ENCODE results near the gene PPP3CA. TPM values are rescaled to one million over a fixed set of nuclear protein-coding genes. Genes with fewer than 3 reads are reported as not detected.

The PPP3CA gene
- total and polyA plus RNA-seq, 2 of the 13 experiments (the other 11 are each of a cell fraction or from before 2014, with no cell fraction given): 4.8 to 13.2 TPM

DNA sequence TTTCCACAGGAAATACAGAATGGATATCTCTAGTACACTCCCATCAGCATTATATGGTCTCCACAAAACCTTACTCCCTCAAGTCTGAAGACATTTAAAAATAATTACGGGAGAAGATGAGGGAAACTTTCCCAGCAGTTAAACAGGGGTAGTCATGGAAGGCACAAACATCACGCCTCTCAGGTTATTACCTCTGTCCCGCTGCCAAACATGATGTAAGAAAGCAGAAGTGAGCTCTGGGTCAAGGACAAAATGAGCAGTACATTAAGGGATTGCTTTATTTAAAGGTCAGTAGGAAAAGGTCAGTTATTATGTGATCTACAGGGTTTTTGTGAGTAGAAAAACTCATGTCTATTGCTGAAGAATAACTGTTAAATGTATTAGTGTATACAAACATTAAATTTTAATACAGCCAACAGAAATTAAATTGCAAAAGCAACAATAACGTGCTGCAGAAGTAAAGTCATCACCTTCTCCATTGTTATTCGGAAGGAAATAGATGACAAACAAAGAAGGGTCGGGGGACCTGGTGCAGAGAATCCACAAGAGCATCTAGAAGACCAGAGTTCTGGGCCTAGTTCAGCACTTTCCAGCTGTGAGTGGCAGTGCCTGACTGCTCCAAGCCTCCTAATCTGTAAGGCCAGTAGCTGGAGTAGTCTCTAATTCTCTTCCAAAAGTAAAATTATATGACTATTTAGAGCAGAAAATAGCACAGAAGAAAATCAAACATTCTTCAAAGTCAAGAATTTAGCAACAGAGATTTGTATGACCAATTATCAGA lies 171.2 kb downstream of the PPP3CA start (continued):
- TF ChIP-seq, protein P1, sequence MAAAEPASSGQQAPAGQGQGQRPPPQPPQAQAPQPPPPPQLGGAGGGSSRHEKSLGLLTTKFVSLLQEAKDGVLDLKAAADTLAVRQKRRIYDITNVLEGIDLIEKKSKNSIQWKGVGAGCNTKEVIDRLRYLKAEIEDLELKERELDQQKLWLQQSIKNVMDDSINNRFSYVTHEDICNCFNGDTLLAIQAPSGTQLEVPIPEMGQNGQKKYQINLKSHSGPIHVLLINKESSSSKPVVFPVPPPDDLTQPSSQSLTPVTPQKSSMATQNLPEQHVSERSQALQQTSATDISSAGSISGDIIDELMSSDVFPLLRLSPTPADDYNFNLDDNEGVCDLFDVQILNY (CRISPR knock-in tag; conservative IDR thresholded peaks at IDR 0.05): no peak
- TF ChIP-seq ZNF773 (CRISPR knock-in tag; IDR thresholded peaks at IDR 0.05; ENCODE audit: borderline replicate concordance) (no peak), POLR2G (IDR thresholded peaks at IDR 0.05; ENCODE audit: low read depth, low read length) (no peak), ZNF260 (CRISPR knock-in tag; IDR thresholded peaks at IDR 0.05; ENCODE audit: borderline replicate concordance, low read depth) (no peak), DR1 (CRISPR knock-in tag; IDR thresholded peaks at IDR 0.05) (no peak), RARA (CRISPR knock-in tag; IDR thresholded peaks at IDR 0.05) (peak; percentile 96), ELF1 (CRISPR knock-in tag; IDR thresholded peaks at IDR 0.05) (no peak), SMARCE1 (IDR thresholded peaks at IDR 0.05; ENCODE audit: borderline replicate concordance) (no peak), ZNF383 (CRISPR knock-in tag; IDR thresholded peaks at IDR 0.05; ENCODE audit: borderline replicate concordance) (no peak), ZFP82 (CRISPR knock-in tag; IDR thresholded peaks at IDR 0.05; ENCODE audit: borderline replicate concordance) (no peak), TBL1XR1 (IDR thresholded peaks at IDR 0.05; ENCODE audit: borderline replicate concordance, low read length, partially characterized antibody) (peak; percentile 42), TOPORS (CRISPR knock-in tag; IDR thresholded peaks at IDR 0.05) (no peak), ERF (CRISPR knock-in tag; IDR thresholded peaks at IDR 0.05) (no peak), ZBTB38 (CRISPR knock-in tag; IDR thresholded peaks at IDR 0.05) (no peak), ZNF878 (CRISPR knock-in tag; IDR thresholded peaks at IDR 0.05) (no peak), RBFOX2 (IDR thresholded peaks at IDR 0.05; ENCODE audit: low read depth, low read length) (no peak), ZNF788 (CRISPR knock-in tag; IDR thresholded peaks at IDR 0.05; ENCODE audit: borderline replicate concordance) (no peak)
- TF ChIP-seq, protein P2, sequence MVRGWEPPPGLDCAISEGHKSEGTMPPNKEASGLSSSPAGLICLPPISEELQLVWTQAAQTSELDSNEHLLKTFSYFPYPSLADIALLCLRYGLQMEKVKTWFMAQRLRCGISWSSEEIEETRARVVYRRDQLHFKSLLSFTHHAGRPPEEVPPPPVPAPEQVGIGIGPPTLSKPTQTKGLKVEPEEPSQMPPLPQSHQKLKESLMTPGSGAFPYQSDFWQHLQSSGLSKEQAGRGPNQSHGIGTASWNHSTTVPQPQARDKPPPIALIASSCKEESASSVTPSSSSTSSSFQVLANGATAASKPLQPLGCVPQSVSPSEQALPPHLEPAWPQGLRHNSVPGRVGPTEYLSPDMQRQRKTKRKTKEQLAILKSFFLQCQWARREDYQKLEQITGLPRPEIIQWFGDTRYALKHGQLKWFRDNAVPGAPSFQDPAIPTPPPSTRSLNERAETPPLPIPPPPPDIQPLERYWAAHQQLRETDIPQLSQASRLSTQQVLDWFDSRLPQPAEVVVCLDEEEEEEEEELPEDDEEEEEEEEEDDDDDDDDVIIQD (CRISPR knock-in tag; IDR thresholded peaks at IDR 0.05; ENCODE audit: low read depth): peak; percentile 77; the same call in 1 of the 2 replicates
- TF ChIP-seq, protein P3, sequence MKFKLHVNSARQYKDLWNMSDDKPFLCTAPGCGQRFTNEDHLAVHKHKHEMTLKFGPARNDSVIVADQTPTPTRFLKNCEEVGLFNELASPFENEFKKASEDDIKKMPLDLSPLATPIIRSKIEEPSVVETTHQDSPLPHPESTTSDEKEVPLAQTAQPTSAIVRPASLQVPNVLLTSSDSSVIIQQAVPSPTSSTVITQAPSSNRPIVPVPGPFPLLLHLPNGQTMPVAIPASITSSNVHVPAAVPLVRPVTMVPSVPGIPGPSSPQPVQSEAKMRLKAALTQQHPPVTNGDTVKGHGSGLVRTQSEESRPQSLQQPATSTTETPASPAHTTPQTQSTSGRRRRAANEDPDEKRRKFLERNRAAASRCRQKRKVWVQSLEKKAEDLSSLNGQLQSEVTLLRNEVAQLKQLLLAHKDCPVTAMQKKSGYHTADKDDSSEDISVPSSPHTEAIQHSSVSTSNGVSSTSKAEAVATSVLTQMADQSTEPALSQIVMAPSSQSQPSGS (CRISPR knock-in tag; IDR thresholded peaks at IDR 0.05): no peak
- TF ChIP-seq, protein P4, sequence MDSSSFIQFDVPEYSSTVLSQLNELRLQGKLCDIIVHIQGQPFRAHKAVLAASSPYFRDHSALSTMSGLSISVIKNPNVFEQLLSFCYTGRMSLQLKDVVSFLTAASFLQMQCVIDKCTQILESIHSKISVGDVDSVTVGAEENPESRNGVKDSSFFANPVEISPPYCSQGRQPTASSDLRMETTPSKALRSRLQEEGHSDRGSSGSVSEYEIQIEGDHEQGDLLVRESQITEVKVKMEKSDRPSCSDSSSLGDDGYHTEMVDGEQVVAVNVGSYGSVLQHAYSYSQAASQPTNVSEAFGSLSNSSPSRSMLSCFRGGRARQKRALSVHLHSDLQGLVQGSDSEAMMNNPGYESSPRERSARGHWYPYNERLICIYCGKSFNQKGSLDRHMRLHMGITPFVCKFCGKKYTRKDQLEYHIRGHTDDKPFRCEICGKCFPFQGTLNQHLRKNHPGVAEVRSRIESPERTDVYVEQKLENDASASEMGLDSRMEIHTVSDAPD (CRISPR knock-in tag; IDR thresholded peaks at IDR 0.05): no peak
- TF ChIP-seq, protein P5, sequence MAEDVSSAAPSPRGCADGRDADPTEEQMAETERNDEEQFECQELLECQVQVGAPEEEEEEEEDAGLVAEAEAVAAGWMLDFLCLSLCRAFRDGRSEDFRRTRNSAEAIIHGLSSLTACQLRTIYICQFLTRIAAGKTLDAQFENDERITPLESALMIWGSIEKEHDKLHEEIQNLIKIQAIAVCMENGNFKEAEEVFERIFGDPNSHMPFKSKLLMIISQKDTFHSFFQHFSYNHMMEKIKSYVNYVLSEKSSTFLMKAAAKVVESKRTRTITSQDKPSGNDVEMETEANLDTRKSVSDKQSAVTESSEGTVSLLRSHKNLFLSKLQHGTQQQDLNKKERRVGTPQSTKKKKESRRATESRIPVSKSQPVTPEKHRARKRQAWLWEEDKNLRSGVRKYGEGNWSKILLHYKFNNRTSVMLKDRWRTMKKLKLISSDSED (CRISPR knock-in tag; IDR thresholded peaks at IDR 0.05): no peak
- TF ChIP-seq, protein P6, sequence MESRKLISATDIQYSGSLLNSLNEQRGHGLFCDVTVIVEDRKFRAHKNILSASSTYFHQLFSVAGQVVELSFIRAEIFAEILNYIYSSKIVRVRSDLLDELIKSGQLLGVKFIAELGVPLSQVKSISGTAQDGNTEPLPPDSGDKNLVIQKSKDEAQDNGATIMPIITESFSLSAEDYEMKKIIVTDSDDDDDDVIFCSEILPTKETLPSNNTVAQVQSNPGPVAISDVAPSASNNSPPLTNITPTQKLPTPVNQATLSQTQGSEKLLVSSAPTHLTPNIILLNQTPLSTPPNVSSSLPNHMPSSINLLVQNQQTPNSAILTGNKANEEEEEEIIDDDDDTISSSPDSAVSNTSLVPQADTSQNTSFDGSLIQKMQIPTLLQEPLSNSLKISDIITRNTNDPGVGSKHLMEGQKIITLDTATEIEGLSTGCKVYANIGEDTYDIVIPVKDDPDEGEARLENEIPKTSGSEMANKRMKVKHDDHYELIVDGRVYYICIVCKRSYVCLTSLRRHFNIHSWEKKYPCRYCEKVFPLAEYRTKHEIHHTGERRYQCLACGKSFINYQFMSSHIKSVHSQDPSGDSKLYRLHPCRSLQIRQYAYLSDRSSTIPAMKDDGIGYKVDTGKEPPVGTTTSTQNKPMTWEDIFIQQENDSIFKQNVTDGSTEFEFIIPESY (CRISPR knock-in tag; IDR thresholded peaks at IDR 0.05): peak; percentile 78
